Osteocyte (in vitro differentiated cells): ENCODE results near the gene C4orf54. TPM values are rescaled to one million over a fixed set of nuclear protein-coding genes. Genes with fewer than 3 reads are reported as not detected.

Experiments used
- DNase-seq: peaks from one replicate; pipeline ENCODE4 v3.0.0; 2021; ENCODE audit warnings: mixed read lengths; ENCODE audit not compliant: unreplicated experiment; ENCODE audit errors: extremely low spot score
- H3K27ac Mint-ChIP-seq: one replicate; pipeline ENCODE4 v1.8.0; 2021; ENCODE audit warnings: mild to moderate bottlenecking, mixed read lengths; ENCODE audit not compliant: unreplicated experiment
- H3K27me3 Mint-ChIP-seq: one replicate; pipeline ENCODE4 v1.8.0; 2021; ENCODE audit warnings: mixed read lengths; ENCODE audit not compliant: unreplicated experiment
- H3K36me3 Mint-ChIP-seq: one replicate; pipeline ENCODE4 v1.8.0; 2021; ENCODE audit warnings: mixed read lengths; ENCODE audit not compliant: unreplicated experiment
- H3K4me1 Mint-ChIP-seq: one replicate; pipeline ENCODE4 v1.8.0; 2021; ENCODE audit warnings: mixed read lengths; ENCODE audit not compliant: unreplicated experiment
- H3K4me3 Mint-ChIP-seq: one replicate; pipeline ENCODE4 v1.8.0; 2021; ENCODE audit warnings: mild to moderate bottlenecking, moderate library complexity, mixed read lengths; ENCODE audit not compliant: unreplicated experiment
- H3K9me3 Mint-ChIP-seq: one replicate; pipeline ENCODE4 v1.8.0; 2021; ENCODE audit warnings: mixed read lengths; ENCODE audit not compliant: unreplicated experiment
- CTCF ChIP-seq: fragments of 200-600 bp; sonication (generic); IDR thresholded peaks from 2 replicates; pipeline ENCODE4 v1.5.0; 2021; ENCODE audit warnings: antibody characterized with exemption, mild to moderate bottlenecking, moderate library complexity
- total RNA-seq: library from RNA; stranded (reverse); gene quantifications from 2 replicates; pipeline ENCODE4 v1.2.1, GENCODE V29; 2021

C4orf54 gene
- total RNA-seq, 1 donor from 2014 or later, result not detected

GRCh38 chr4:99654361-99654761, 3.3 kb downstream of the C4orf54 start:
- Mint-ChIP-seq H3K27ac (no peak overlapping the region), H3K4me3 (no peak overlapping the region), H3K27me3 (peaks cover 3% of the 10 kb centered on the region), H3K9me3 (peaks cover 7% of the 10 kb centered on the region), H3K36me3 (no peaks in the 10 kb centered on the region), H3K4me1 (peaks cover 9% of the 10 kb centered on the region)
- DNase-seq, result no peak
- TF ChIP-seq CTCF, result no peak

GRCh38 chr4:99653916-99654315, 3.7 kb downstream of the C4orf54 start:
- peaks cover 9% of the 10 kb centered on the region for H3K4me1 Mint-ChIP-seq
- peaks cover 2% of the 10 kb centered on the region for H3K27me3 Mint-ChIP-seq
- H3K9me3 Mint-ChIP-seq, result peaks cover 7% of the 10 kb centered on the region
- no peak overlapping the region for H3K27ac Mint-ChIP-seq
- DNase-seq, result no peak
- no peak overlapping the region for H3K4me3 Mint-ChIP-seq
- no peak for TF ChIP-seq CTCF
- H3K36me3 Mint-ChIP-seq, result no peaks in the 10 kb centered on the region

- H3K4me3 Mint-ChIP-seq, result no peak overlapping the region
- H3K36me3 Mint-ChIP-seq, result no peaks in the 10 kb centered on the region
- H3K9me3 Mint-ChIP-seq, result peaks cover 7% of the 10 kb centered on the region
- H3K4me1 Mint-ChIP-seq, result peaks cover 9% of the 10 kb centered on the region
- no peak overlapping the region for H3K27ac Mint-ChIP-seq
- TF ChIP-seq CTCF, result no peak
- DNase-seq, result no peak
- H3K27me3 Mint-ChIP-seq, result peaks cover 2% of the 10 kb centered on the region
Measured at GRCh38 chr4:99652596-99653436, 4.8 kb downstream of the C4orf54 start.

- Mint-ChIP-seq H3K4me1 (peaks cover 9% of the 10 kb centered on the region), H3K27me3 (peaks cover 7% of the 10 kb centered on the region), H3K4me3 (no peak overlapping the region), H3K36me3 (no peaks in the 10 kb centered on the region), H3K9me3 (peaks cover 7% of the 10 kb centered on the region), H3K27ac (no peak overlapping the region)
- TF ChIP-seq CTCF, result no peak
- no peak for DNase-seq
Measured at GRCh38 chr4:99651811-99652485, 5.7 kb downstream of the C4orf54 start.
